ENCODE results near the gene CEP78.

DNA sequence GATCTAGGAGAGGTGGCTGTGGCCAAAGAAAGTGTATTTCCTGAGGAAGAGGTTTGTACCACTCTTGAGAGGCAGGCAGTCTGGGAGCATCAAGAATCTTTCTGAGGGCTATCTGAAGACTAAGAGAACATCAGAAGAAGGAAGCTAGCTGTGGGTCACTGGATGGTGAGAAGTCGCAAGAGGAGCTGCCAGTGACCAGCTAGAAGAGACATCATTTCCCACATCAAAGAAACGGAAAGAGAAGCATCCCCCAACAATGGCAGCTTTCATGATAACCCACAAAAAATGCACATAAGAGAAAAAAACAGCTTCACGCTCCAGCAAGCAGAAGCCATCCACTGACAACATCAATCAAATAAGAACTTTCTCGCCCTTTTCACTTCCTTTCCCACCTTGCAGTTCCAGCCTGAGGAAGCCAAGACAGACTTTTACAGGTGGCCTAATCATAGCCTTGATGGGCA lies 25.0 kb upstream of the CEP78 start:
- TF ChIP-seq, protein P1, sequence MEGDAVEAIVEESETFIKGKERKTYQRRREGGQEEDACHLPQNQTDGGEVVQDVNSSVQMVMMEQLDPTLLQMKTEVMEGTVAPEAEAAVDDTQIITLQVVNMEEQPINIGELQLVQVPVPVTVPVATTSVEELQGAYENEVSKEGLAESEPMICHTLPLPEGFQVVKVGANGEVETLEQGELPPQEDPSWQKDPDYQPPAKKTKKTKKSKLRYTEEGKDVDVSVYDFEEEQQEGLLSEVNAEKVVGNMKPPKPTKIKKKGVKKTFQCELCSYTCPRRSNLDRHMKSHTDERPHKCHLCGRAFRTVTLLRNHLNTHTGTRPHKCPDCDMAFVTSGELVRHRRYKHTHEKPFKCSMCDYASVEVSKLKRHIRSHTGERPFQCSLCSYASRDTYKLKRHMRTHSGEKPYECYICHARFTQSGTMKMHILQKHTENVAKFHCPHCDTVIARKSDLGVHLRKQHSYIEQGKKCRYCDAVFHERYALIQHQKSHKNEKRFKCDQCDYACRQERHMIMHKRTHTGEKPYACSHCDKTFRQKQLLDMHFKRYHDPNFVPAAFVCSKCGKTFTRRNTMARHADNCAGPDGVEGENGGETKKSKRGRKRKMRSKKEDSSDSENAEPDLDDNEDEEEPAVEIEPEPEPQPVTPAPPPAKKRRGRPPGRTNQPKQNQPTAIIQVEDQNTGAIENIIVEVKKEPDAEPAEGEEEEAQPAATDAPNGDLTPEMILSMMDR (IDR thresholded peaks at IDR 0.05): no peak
- no peak for TF ChIP-seq POLR2A (IDR thresholded peaks at IDR 0.05)
